GM12872 (cell line): ENCODE measurements around the gene SUDS3.

Source experiments
- CTCF ChIP-seq: IDR thresholded peaks from 3 replicates; pipeline ENCODE4 v1.5.1; 2011; ENCODE audit warnings: low read depth, mild to moderate bottlenecking, low read length, moderate library complexity; ENCODE audit not compliant: insufficient read depth

The SUDS3 gene

DNA sequence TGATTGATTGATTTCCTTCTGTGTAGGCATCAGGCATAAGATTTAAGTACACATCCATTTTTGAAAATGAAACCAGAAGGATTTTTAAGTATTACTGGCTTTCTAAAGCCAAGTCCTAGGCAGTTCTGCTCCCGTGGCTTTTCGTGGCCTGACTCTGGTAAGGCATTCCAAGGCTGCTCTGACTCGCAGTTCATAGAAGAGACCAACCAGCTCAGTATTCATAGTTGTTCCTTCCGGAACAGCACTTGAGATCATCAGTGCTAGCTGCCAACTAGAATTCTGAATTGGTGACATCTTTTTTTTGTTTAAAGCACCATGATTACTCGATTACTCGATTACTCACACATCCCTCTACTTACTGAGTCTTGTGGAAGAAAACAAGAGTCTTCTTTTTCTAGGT is 25.9 kb downstream of the SUDS3 start:
- TF ChIP-seq CTCF: no peak

- TF ChIP-seq CTCF: peak; percentile 67
These were observed 28.6 kb downstream of the SUDS3 start for GRCh38 chr12:118404876-118405521.

GRCh38 chr12:118409834-118410233 is 33.5 kb downstream of the SUDS3 start:
- no peak for TF ChIP-seq CTCF

GRCh38 chr12:118417942-118418341 is 41.6 kb downstream of the SUDS3 start:
- no peak for TF ChIP-seq CTCF

DNA sequence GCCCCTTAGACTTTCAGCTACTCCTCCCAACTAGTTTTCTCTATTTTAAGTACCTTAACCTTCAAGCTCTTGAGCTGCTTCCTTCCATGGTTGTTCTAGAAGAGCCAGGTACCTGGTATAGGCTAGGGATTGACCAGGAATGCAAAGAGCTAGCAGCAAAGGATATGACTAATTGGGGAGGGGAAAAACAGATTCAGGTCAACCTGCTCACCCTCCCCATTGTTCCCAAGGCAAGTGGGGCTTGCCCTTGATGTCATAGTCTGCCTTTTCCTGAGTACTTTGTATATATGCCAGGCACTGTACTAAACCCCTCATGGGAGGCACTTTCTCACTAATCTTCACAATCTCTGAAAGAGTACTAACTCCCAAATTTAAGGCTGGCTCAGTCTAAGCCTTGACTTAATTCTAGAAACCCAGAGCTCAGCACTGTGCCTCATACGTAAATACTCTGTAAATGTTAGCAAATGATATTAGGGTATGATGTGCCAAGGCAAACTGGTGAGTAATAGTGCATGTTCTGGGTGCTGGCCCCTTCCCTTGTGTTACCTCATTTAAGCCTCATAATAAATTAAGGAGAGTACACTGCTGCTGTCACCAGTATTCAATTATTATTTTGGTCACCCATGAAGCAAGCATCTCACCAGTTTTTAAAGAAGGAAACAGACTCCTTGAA is 42.2 kb downstream of the SUDS3 start:
- TF ChIP-seq CTCF: no peak

- TF ChIP-seq CTCF: no peak
These were observed 44.3 kb downstream of the SUDS3 start for GRCh38 chr12:118420673-118421072.

DNA sequence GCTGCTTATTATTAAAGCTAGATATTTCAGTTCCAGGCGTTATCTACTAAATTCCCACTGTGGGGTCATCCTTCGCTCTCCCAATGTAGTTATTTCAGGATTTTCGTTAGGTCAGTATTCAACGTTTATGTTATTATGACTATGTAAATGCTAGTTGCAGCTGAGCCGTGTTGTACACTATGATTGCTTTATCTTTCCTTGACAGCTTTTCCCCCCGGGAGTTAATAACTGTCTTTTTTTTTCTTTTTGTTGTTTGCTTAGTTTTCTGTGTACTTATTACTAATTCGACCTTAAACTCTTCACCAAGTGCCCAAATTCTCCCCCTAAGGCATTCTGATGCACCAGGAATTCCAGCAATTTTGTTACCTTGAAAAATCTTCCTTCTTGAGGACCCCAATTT is 48.5 kb downstream of the SUDS3 start:
- TF ChIP-seq CTCF: no peak
